B cell (primary cell): Measurements from ENCODE around the gene APOL6. TPM values are rescaled to one million over a fixed set of nuclear protein-coding genes. Genes with fewer than 3 reads are reported as not detected.

Experiments
- ATAC-seq: fragments of 200-7000 bp; cut with Tn5 transposase; one replicate; pipeline ENCODE4 v1.10.0; 2021; ENCODE audit warnings: low read depth, mild to moderate bottlenecking, moderate number of reproducible peaks, moderate library complexity
- CTCF ChIA-PET: fragments of 350-600 bp; sonication (Branson Sonifier 250); formaldehyde crosslinking; loops from one replicate; lab custom pipeline; 2021; ENCODE audit warnings: antibody characterized with exemption, inconsistent platforms; lab: Charles Lee
- POLR2A ChIA-PET: fragments of 350-600 bp; sonication (Branson Sonifier 250); formaldehyde crosslinking; loops from one replicate; lab custom pipeline; 2021; ENCODE audit warnings: antibody characterized with exemption; lab: Charles Lee
- DNase-seq: peaks from one replicate; pipeline ENCODE4 v3.0.0; 2013
- H2AFZ ChIP-seq: 2 replicates; pipeline ENCODE4 v1.6.1; 2012; ENCODE audit warnings: mild to moderate bottlenecking, low read depth, low read length; ENCODE audit not compliant: insufficient read depth, poor library complexity, severe bottlenecking
- H3K27ac ChIP-seq, 2 donors: 1 replicate in 1 of 2; 2 replicates in 1 of 2; pipeline ENCODE4 v1.5.1; 2012 to 2013; ENCODE audit warnings: low read length in 2 of 2, mild to moderate bottlenecking in 2 of 2, moderate library complexity in 1 of 2
- H3K27me3 ChIP-seq, 4 experiments: fragments of 200-600 bp in 1 of 4; sonication (generic) in 1 of 4; replicated peaks in 1 of 4; 1 replicate in 2 of 4; 2 replicates in 2 of 4; pipeline versions ENCODE4 v1.6.1 to v1.7.0; 2013 to 2016; ENCODE audit warnings: low read length in 3 of 4, mild to moderate bottlenecking in 2 of 4, mixed read lengths in 1 of 4, moderate library complexity in 1 of 4; ENCODE audit not compliant: insufficient read depth in 4 of 4, control insufficient read depth in 3 of 4; ENCODE audit errors: control extremely low read depth in 1 of 4
- H3K36me3 ChIP-seq, 2 experiments: replicated peaks in 1 of 2; 1 replicate in 1 of 2; 2 replicates in 1 of 2; pipeline versions ENCODE4 v1.6.1 to v1.7.1; 2013; ENCODE audit warnings: low read length in 1 of 2; ENCODE audit not compliant: insufficient read depth in 2 of 2, control insufficient read depth in 1 of 2; ENCODE audit errors: control extremely low read depth in 1 of 2, extremely low read depth in 1 of 2
- H3K4me1 ChIP-seq, 2 donors: fragments of 200-600 bp in 1 of 2; sonication (generic) in 1 of 2; 1 replicate in 1 of 2; 2 replicates in 1 of 2; pipeline versions ENCODE4 v1.5.1 to v1.6.1; 2013 to 2017; ENCODE audit warnings: low read length in 2 of 2; ENCODE audit not compliant: control insufficient read depth in 2 of 2, insufficient read depth in 2 of 2
- H3K4me2 ChIP-seq: replicated peaks from 2 replicates; pipeline ENCODE3; 2012; ENCODE audit warnings: mild to moderate bottlenecking, low read depth, low read length; ENCODE audit not compliant: poor library complexity, severe bottlenecking
- H3K4me3 ChIP-seq, 5 experiments: fragments of 200-600 bp in 1 of 5; sonication (generic) in 1 of 5; 1 replicate in 3 of 5; 2 replicates in 2 of 5; pipeline versions ENCODE4 v1.5.1 to v1.7.0; 2011 to 2016; ENCODE audit warnings: low read length in 4 of 5, mild to moderate bottlenecking in 4 of 5, low read depth in 2 of 5, control low read depth in 1 of 5, moderate library complexity in 1 of 5; ENCODE audit not compliant: insufficient read depth in 1 of 5; ENCODE audit errors: control extremely low read depth in 1 of 5, extremely low read depth in 1 of 5
- H3K79me2 ChIP-seq: fragments of 200-600 bp; sonication (generic); one replicate; pipeline ENCODE4 v1.6.0; 2016; ENCODE audit warnings: low read length; ENCODE audit not compliant: control insufficient read depth, insufficient read depth
- H3K9ac ChIP-seq: fragments of 200-600 bp; sonication (generic); 2 replicates; pipeline ENCODE4 v1.6.1; 2017; ENCODE audit warnings: mild to moderate bottlenecking, low read length, moderate library complexity
- H3K9me3 ChIP-seq, 3 donors: one replicate each; pipeline versions ENCODE4 v1.6.1 to v1.7.1; 2013; ENCODE audit warnings: low read length in 2 of 3; ENCODE audit not compliant: control insufficient read depth in 2 of 3, insufficient read depth in 1 of 3; ENCODE audit errors: control extremely low read depth in 1 of 3
- H4K20me1 ChIP-seq: 2 replicates; pipeline ENCODE4 v1.6.0; 2012; ENCODE audit warnings: mild to moderate bottlenecking, low read length; ENCODE audit not compliant: insufficient read depth, control insufficient read depth, poor library complexity, severe bottlenecking
- H3K27ac Mint-ChIP-seq: one replicate; pipeline ENCODE4 v1.8.0; 2021; ENCODE audit warnings: mixed read lengths
- H3K27me3 Mint-ChIP-seq: one replicate; pipeline ENCODE4 v1.8.0; 2021; ENCODE audit warnings: mixed read lengths
- H3K4me1 Mint-ChIP-seq: one replicate; pipeline ENCODE4 v1.8.0; 2021; ENCODE audit warnings: mixed read lengths
- H3K4me3 Mint-ChIP-seq: one replicate; pipeline ENCODE4 v1.8.0; 2021; ENCODE audit warnings: mixed read lengths
- H3K9me3 Mint-ChIP-seq: one replicate; pipeline ENCODE4 v1.8.0; 2022; ENCODE audit warnings: mixed read lengths; ENCODE audit not compliant: insufficient read depth
- EZH2 ChIP-seq: IDR thresholded peaks from 2 replicates; pipeline ENCODE4 v1.6.1; 2012; ENCODE audit warnings: borderline replicate concordance, low read depth, mild to moderate bottlenecking, moderate library complexity, low read length; ENCODE audit not compliant: insufficient read depth, poor library complexity, severe bottlenecking
- WGBS: methylation state at CpG from one replicate; pipeline ENCODE4 v1.1.5; 2013; ENCODE audit warnings: missing lambda C conversion rate; ENCODE audit not compliant: insufficient coverage; 5-methylcytosine and 5-hydroxymethylcytosine counted together
- intact Hi-C: fragments of 100-400 bp; cut with micrococcal nuclease; formaldehyde crosslinking; loops from one replicate; pipeline ENCODE4 v1.10.0; 2022
- polyA plus RNA-seq: library from polyadenylated mRNA; depleted of rRNA; stranded (reverse); fragments of >200 nt; gene quantifications from 2 replicates; pipeline ENCODE4 v1.2.3, GENCODE V29; 2012
- total RNA-seq, 2 donors: library from RNA; stranded (reverse); fragments of 120-200 nt in 1 of 2; gene quantifications; 1 replicate in 1 of 2; 2 replicates in 1 of 2; pipeline versions ENCODE4 v1.2.3 to v1.2.4, GENCODE V29; 2013 to 2022
- TF ChIP-seq, protein P1 (sequence below): fragments of 200-600 bp; IDR thresholded peaks from one replicate; pipeline ENCODE4 v1.8.0; 2022; ENCODE audit warnings: antibody characterized with exemption, mild to moderate bottlenecking

The APOL6 gene
- total and polyA plus RNA-seq, 2 donors (not counting 1 experiment from before 2014, with no cell fraction given), result 2.3 to 7.0 TPM

DNA sequence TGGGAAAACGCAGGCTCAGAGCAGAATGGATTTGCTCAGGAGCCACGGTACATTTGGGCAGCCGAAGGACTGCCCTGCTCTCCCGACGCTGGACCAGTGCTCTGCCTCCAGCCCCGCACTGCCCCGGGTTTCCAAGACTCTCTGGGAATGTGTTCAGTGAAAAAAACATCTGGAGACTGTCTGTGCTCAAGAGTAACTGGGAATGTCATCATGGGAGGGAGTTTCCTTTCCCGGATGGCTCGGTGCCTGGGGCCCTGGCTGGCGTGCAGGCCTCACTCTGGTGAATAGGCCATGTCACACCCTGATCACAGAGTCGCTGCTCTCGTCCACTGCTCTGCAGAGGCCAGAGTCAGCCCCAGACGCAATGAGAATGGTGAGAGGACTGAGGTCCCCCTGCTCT, 9.8 kb upstream of the APOL6 start:
- intact Hi-C loops, result no loop called here
- H3K4me3 Mint-ChIP-seq, result no peak overlapping the region
- Histone ChIP-seq H3K27ac (no peak overlapping the region), H3K4me2 (no peak overlapping the region), H3K9me3 (no peaks in the 10 kb centered on the region), H3K36me3 (no peaks in the 10 kb centered on the region), H3K79me2 (no peaks in the 10 kb centered on the region), H3K9ac (no peak overlapping the region), H3K4me1 (no peaks in the 10 kb centered on the region), H3K27me3 (peaks cover 0 to 5% (median 1%) of the 10 kb centered on the region in 4 experiments), H3K4me3 (no peak overlapping the region), H2AFZ (no peak overlapping the region), H4K20me1 (no peaks in the 10 kb centered on the region)
- 95% methylated on average over 10 of the region's 13 CpGs for WGBS
- no peaks in the 10 kb centered on the region for H3K9me3 Mint-ChIP-seq
- CTCF ChIA-PET, result no interaction called here
- no peaks in the 10 kb centered on the region for H3K4me1 Mint-ChIP-seq
- H3K27me3 Mint-ChIP-seq, result peaks cover 28% of the 10 kb centered on the region
- POLR2A ChIA-PET, result no interaction called here
- DNase-seq (no peak), ATAC-seq (no peak)
- TF ChIP-seq EZH2, result no peak
- TF ChIP-seq, protein P1, sequence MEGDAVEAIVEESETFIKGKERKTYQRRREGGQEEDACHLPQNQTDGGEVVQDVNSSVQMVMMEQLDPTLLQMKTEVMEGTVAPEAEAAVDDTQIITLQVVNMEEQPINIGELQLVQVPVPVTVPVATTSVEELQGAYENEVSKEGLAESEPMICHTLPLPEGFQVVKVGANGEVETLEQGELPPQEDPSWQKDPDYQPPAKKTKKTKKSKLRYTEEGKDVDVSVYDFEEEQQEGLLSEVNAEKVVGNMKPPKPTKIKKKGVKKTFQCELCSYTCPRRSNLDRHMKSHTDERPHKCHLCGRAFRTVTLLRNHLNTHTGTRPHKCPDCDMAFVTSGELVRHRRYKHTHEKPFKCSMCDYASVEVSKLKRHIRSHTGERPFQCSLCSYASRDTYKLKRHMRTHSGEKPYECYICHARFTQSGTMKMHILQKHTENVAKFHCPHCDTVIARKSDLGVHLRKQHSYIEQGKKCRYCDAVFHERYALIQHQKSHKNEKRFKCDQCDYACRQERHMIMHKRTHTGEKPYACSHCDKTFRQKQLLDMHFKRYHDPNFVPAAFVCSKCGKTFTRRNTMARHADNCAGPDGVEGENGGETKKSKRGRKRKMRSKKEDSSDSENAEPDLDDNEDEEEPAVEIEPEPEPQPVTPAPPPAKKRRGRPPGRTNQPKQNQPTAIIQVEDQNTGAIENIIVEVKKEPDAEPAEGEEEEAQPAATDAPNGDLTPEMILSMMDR, result no peak
- H3K27ac Mint-ChIP-seq, result no peak overlapping the region

DNA sequence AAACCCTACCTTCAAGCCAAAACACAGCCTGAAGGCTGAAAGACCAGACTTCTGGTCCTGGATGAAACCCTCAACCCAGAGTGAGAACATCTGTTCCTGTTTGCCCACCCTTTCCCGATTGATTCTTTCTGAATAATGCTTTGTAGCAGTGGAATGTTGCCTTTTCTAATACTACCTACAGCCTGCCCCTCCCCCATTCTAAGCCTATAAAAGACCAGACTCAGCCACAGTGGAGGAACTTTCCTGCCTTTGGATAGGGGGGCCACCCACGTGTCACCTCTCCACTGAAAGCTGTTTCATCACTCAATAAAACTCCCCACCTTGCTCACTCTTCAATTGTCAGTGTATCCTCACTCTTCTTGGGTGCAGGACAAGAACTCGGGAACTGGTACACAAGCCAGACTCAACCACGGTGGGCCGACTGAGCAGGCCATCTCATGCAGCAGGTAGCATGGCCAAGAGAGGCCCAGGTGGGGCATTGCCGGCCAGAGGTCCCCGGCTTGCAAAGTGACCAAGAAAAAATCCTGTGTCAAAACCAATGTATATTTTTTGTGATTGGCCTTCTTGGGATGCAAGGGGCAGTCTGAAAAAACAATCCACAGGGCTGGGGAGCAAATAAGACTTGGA, 6.6 kb upstream of the APOL6 start:
- H3K4me1 ChIP-seq, result no peaks in the 10 kb centered on the region
- H3K27me3 ChIP-seq, result peaks cover 0 to 5% (median 0%) of the 10 kb centered on the region in 4 experiments
- no peak for TF ChIP-seq EZH2
- TF ChIP-seq, protein P1, result no peak
- intact Hi-C loops, result no loop called here
- H3K4me3 ChIP-seq, result no peak overlapping the region
- H3K79me2 ChIP-seq, result no peaks in the 10 kb centered on the region
- no peak overlapping the region for H3K27ac ChIP-seq
- Mint-ChIP-seq H3K27ac (no peak overlapping the region), H3K4me3 (no peak overlapping the region), H3K27me3 (peaks cover 20% of the 10 kb centered on the region), H3K9me3 (no peaks in the 10 kb centered on the region), H3K4me1 (no peaks in the 10 kb centered on the region)
- CTCF ChIA-PET, result no interaction called here
- POLR2A ChIA-PET, result no interaction called here
- no peak for DNase-seq
- no peaks in the 10 kb centered on the region for H3K9me3 ChIP-seq
- H2AFZ ChIP-seq, result no peak overlapping the region
- no peak overlapping the region for H3K9ac ChIP-seq
- 90% methylated on average over 4 of the region's 7 CpGs for WGBS
- H3K36me3 ChIP-seq, result no peaks in the 10 kb centered on the region
- no peak overlapping the region for H3K4me2 ChIP-seq
- no peak for ATAC-seq
- H4K20me1 ChIP-seq, result no peaks in the 10 kb centered on the region
